GM12878 (cell line): ENCODE measurements around the gene POMP. TPM values are rescaled to one million over a fixed set of nuclear protein-coding genes. Genes with fewer than 3 reads are reported as not detected.

Experiments used
- ATAC-seq: fragments of 200-7000 bp; cut with Tn5 transposase; 3 replicates; pipeline ENCODE4 v1.9.1; 2020; ENCODE audit warnings: mild to moderate bottlenecking, moderate library complexity
- BruUV-seq: library from RNA; stranded (reverse); fragments of 400-500 nt; replicated peaks from 2 replicates; lab custom pipeline; 2021; lab: Mats Ljungman, UMichigan
- CTCF ChIA-PET: fragments of 300-600 bp; sonication (Branson Sonifier 250); formaldehyde crosslinking; extraction: SDS; loops from one replicate; lab custom pipeline; 2021; ENCODE audit warnings: inconsistent platforms; lab: Yijun Ruan, JAX
- POLR2A ChIA-PET: fragments of 350-600 bp; formaldehyde crosslinking; extraction: SDS; loops from one replicate; lab custom pipeline; 2021; ENCODE audit warnings: inconsistent platforms; lab: Charles Lee
- RAD21 ChIA-PET: fragments of 300-600 bp; sonication (Branson Sonifier 250); formaldehyde crosslinking; loops from one replicate; lab custom pipeline; 2023; ENCODE audit warnings: antibody characterized with exemption; ENCODE audit not compliant: unreplicated experiment; lab: Charles Lee
- SMC1A ChIA-PET: fragments of 300-600 bp; sonication (Branson Sonifier 250); formaldehyde crosslinking; loops from one replicate; lab custom pipeline; 2023; ENCODE audit not compliant: unreplicated experiment, uncharacterized antibody; lab: Charles Lee
- DNase-seq: peaks from one replicate; pipeline ENCODE4 v3.0.0-alpha.2; 2011; ENCODE audit warnings: low read depth, low spot score
- FAIRE-seq: peaks from 3 replicates; lab custom pipeline; 2011; peaks lifted over from hg19 to GRCh38; lab: Jason Lieb, UNC
- H2AFZ ChIP-seq: 2 replicates; pipeline ENCODE4 v1.6.0; 2011; ENCODE audit warnings: low read depth, low read length, control low read depth; ENCODE audit not compliant: control insufficient read depth
- H3K27ac ChIP-seq: 2 replicates; pipeline ENCODE4 v1.5.1; 2011; ENCODE audit warnings: control low read depth; ENCODE audit not compliant: control insufficient read depth, insufficient read depth
- H3K27me3 ChIP-seq, 2 experiments: replicated peaks in 1 of 2; 2 replicates each; pipeline versions ENCODE4 v1.6.0 to v1.6.1; 2011; ENCODE audit warnings: low read length in 1 of 2; ENCODE audit not compliant: control insufficient read depth in 2 of 2, insufficient read depth in 2 of 2
- H3K36me3 ChIP-seq, 2 experiments: 2 replicates each; pipeline ENCODE4 v1.5.1; 2011; ENCODE audit warnings: low read length in 1 of 2; ENCODE audit not compliant: control insufficient read depth in 2 of 2, insufficient read depth in 2 of 2
- H3K4me1 ChIP-seq: 2 replicates; pipeline ENCODE4 v1.6.1; 2011; ENCODE audit warnings: mild to moderate bottlenecking, low read length, moderate library complexity, mixed read lengths; ENCODE audit not compliant: control insufficient read depth, insufficient read depth
- H3K4me2 ChIP-seq: 2 replicates; pipeline ENCODE4 v1.6.0; 2011; ENCODE audit warnings: control low read depth; ENCODE audit not compliant: control insufficient read depth, insufficient read depth
- H3K4me3 ChIP-seq: fragments of 200-600 bp; sonication (generic); 2 replicates; pipeline ENCODE4 v1.5.1; 2016
- H3K79me2 ChIP-seq: 2 replicates; pipeline ENCODE4 v1.6.0; 2011; ENCODE audit warnings: low read length; ENCODE audit not compliant: control insufficient read depth, insufficient read depth
- H3K9ac ChIP-seq: 2 replicates; pipeline ENCODE4 v1.8.0; 2011; ENCODE audit warnings: low read length, control low read depth, mixed read lengths; ENCODE audit not compliant: control insufficient read depth, insufficient read depth
- H3K9me3 ChIP-seq: replicated peaks from 3 replicates; pipeline ENCODE4 v1.5.1; 2011; ENCODE audit warnings: mild to moderate bottlenecking, low read length; ENCODE audit not compliant: control insufficient read depth, insufficient read depth
- H4K20me1 ChIP-seq: 2 replicates; pipeline ENCODE4 v1.6.0; 2011; ENCODE audit not compliant: control insufficient read depth, insufficient read depth
- BRCA1 ChIP-seq: IDR thresholded peaks from 2 replicates; pipeline ENCODE4 v1.6.1; 2011; ENCODE audit warnings: low read depth, low read length, improper control_type of control experiment
- EZH2 ChIP-seq: IDR thresholded peaks from 2 replicates; pipeline ENCODE4 v1.6.1; 2012; ENCODE audit warnings: low read depth, mild to moderate bottlenecking, control low read depth, inconsistent platforms, low read length, borderline replicate concordance; ENCODE audit not compliant: control insufficient read depth
- IKZF1 ChIP-seq: fragments of 450-650 bp; conservative IDR thresholded peaks from 2 replicates; pipeline ENCODE4 v1.6.1; 2017; ENCODE audit warnings: antibody characterized with exemption, mild to moderate bottlenecking
- JUND ChIP-seq: IDR thresholded peaks from 2 replicates; pipeline ENCODE4 v1.6.1; 2012; ENCODE audit warnings: low read depth, mild to moderate bottlenecking, low read length, improper control_type of control experiment, moderate library complexity
- KDM1A ChIP-seq: fragments of 200-600 bp; sonication (generic); IDR thresholded peaks from 2 replicates; pipeline ENCODE4 v1.6.1; 2016; ENCODE audit warnings: borderline replicate concordance
- NFIC ChIP-seq: IDR thresholded peaks from 2 replicates; pipeline ENCODE4 v1.6.1; 2012; ENCODE audit warnings: low read depth, mild to moderate bottlenecking, inconsistent platforms, low read length, moderate library complexity
- SIN3A ChIP-seq: IDR thresholded peaks from 2 replicates; pipeline ENCODE4 v1.6.1; 2012; ENCODE audit warnings: low read depth, low read length, improper control_type of control experiment
- SMAD5 ChIP-seq: IDR thresholded peaks from 2 replicates; pipeline ENCODE4 v1.6.1; 2016; ENCODE audit warnings: antibody characterized with exemption, low read depth
- STAT1 ChIP-seq: fragments of 450-650 bp; conservative IDR thresholded peaks from 2 replicates; pipeline ENCODE4 v1.6.1; 2014; ENCODE audit warnings: antibody characterized with exemption, mild to moderate bottlenecking
- WRNIP1 ChIP-seq: IDR thresholded peaks from 2 replicates; pipeline ENCODE4 v1.6.1; 2011; ENCODE audit warnings: low read depth, low read length, improper control_type of control experiment, borderline replicate concordance
- WGBS: methylation state at CpG from one replicate; pipeline ENCODE4 v1.1.6; 2016; ENCODE audit warnings: low lambda C conversion rate; ENCODE audit not compliant: insufficient replicate concordance, insufficient coverage; ENCODE audit errors: missing lambda C conversion rate; 5-methylcytosine and 5-hydroxymethylcytosine counted together
- in situ Hi-C: fragments of 300-500 bp; cut with MboI; formaldehyde crosslinking; loops from 9 replicates; pipeline ENCODE4 v1.14.3; 2018; ENCODE audit warnings: mixed read lengths
- intact Hi-C: fragments of 100-400 bp; cut with micrococcal nuclease; formaldehyde crosslinking; loops from one replicate; pipeline ENCODE4 v1.14.2; 2022; ENCODE audit not compliant: unreplicated experiment
- polyA plus RNA-seq, 11 experiments: library from polyadenylated mRNA; depleted of rRNA in 4 of 11; unstranded in 6 of 11; stranded (reverse) in 5 of 11; fragments of >200 nt; fragmentation: Nextera tagmentation in 4 of 11; fragmentation: Illumina TruSeq in 1 of 11; extraction: Ambion mirVana in 4 of 11; extraction: Trizol in 1 of 11; gene quantifications; 1 replicate in 1 of 11; 2 replicates in 10 of 11; pipeline versions ENCODE4 v1.2.1 to v1.2.3, GENCODE V29; 2011 to 2016; ENCODE audit warnings: inconsistent platforms in 2 of 11, missing spikeins in 2 of 11, low read depth in 1 of 11
- total RNA-seq, 4 experiments: library from RNA; depleted of rRNA in 3 of 4; stranded (reverse); fragments of >200 nt in 3 of 4; fragmentation: Illumina TruSeq in 1 of 4; extraction: Trizol in 1 of 4; gene quantifications; 2 replicates each; pipeline versions ENCODE4 v1.2.1 to v1.2.3, GENCODE V29; 2013 to 2021
- TF ChIP-seq, protein P1 (sequence below): fragments of 450-650 bp; IDR thresholded peaks from 2 replicates; pipeline ENCODE4 v1.6.1; 2018; ENCODE audit warnings: borderline replicate concordance, mild to moderate bottlenecking; ENCODE audit not compliant: partially characterized antibody
- TF ChIP-seq, protein P2 (sequence below): fragments of 450-650 bp; IDR thresholded peaks from 2 replicates; pipeline ENCODE4 v1.6.1; 2014; ENCODE audit warnings: mild to moderate bottlenecking

The POMP gene
- total and polyA plus RNA-seq, 10 of the 15 experiments (the other 5 are each of a cell fraction or from before 2014, with no cell fraction given): 90.4 to 668 (median 144) TPM

DNA sequence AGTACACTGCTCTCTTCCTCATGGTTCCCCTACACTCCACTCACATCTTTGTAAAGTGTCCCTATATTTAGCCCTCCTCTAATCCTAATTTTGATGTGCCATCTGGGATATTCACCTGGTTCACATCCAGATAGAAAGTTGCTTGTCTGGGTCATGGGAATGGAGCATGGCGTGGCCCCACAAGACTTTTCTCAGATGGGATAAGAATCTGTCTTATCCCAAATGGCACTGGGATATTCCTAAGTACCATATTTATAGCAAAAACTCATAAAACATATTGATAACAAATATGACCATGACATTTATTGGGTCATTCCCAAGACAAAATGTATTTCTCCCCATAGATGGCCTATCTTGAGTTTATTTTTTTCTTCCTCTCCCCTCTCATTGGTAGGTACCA, 49.5 kb upstream of the POMP start:
- POLR2A ChIA-PET: interaction anchor here (1.5 kb wide), 1 partner anchor 8 kb away, joined by 4 read pairs; no protein-coding TSS in a partner anchor
- no peaks in the 10 kb centered on the region for H3K27me3 ChIP-seq
- H2AFZ ChIP-seq: no peak overlapping the region
- H3K27ac ChIP-seq: no peak overlapping the region
- SMC1A ChIA-PET: no interaction called here
- RAD21 ChIA-PET: no interaction called here
- no peak for DNase-seq
- no peaks in the 10 kb centered on the region for H3K36me3 ChIP-seq
- no peak for FAIRE-seq
- no peak overlapping the region for H3K9ac ChIP-seq
- H3K4me2 ChIP-seq: no peak overlapping the region
- TF ChIP-seq JUND (no peak), KDM1A (no peak), IKZF1 (no peak), EZH2 (no peak), STAT1 (no peak), SIN3A (no peak), SMAD5 (no peak), BRCA1 (no peak), NFIC (no peak), WRNIP1 (no peak)
- TF ChIP-seq, protein P1, sequence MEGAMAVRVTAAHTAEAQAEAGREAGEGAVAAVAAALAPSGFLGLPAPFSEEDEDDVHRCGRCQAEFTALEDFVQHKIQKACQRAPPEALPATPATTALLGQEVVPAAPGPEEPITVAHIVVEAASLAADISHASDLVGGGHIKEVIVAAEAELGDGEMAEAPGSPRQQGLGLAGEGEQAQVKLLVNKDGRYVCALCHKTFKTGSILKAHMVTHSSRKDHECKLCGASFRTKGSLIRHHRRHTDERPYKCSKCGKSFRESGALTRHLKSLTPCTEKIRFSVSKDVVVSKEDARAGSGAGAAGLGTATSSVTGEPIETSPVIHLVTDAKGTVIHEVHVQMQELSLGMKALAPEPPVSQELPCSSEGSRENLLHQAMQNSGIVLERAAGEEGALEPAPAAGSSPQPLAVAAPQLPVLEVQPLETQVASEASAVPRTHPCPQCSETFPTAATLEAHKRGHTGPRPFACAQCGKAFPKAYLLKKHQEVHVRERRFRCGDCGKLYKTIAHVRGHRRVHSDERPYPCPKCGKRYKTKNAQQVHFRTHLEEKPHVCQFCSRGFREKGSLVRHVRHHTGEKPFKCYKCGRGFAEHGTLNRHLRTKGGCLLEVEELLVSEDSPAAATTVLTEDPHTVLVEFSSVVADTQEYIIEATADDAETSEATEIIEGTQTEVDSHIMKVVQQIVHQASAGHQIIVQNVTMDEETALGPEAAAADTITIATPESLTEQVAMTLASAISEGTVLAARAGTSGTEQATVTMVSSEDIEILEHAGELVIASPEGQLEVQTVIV: no peak
- TF ChIP-seq, protein P2, sequence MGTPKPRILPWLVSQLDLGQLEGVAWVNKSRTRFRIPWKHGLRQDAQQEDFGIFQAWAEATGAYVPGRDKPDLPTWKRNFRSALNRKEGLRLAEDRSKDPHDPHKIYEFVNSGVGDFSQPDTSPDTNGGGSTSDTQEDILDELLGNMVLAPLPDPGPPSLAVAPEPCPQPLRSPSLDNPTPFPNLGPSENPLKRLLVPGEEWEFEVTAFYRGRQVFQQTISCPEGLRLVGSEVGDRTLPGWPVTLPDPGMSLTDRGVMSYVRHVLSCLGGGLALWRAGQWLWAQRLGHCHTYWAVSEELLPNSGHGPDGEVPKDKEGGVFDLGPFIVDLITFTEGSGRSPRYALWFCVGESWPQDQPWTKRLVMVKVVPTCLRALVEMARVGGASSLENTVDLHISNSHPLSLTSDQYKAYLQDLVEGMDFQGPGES: no peak
- no peaks in the 10 kb centered on the region for H4K20me1 ChIP-seq
- intact Hi-C loops (no loop called here), in situ Hi-C loops (no loop called here)
- 76% methylated on average over 1 of the region's 1 CpG for WGBS
- no peak for ATAC-seq
- H3K79me2 ChIP-seq: no peaks in the 10 kb centered on the region
- H3K4me3 ChIP-seq: no peak overlapping the region
- CTCF ChIA-PET: no interaction called here
- no peaks in the 10 kb centered on the region for H3K4me1 ChIP-seq
- H3K9me3 ChIP-seq: no peaks in the 10 kb centered on the region
- BruUV-seq: no TSS peak
